ENCODE results near the gene COX4I2.
"Not testable (repeated sequence)": the region's sequence is repeated elsewhere in the genome, so short reads cannot be mapped to it uniquely, and the experiment has no call there.

Gene COX4I2

GRCh38 chr20:31606804-31607639, 30.7 kb upstream of the COX4I2 start:
- in situ Hi-C loops (cut with MboI; ENCODE audit: low sequenced_read_pairs) = no loop called here

DNA sequence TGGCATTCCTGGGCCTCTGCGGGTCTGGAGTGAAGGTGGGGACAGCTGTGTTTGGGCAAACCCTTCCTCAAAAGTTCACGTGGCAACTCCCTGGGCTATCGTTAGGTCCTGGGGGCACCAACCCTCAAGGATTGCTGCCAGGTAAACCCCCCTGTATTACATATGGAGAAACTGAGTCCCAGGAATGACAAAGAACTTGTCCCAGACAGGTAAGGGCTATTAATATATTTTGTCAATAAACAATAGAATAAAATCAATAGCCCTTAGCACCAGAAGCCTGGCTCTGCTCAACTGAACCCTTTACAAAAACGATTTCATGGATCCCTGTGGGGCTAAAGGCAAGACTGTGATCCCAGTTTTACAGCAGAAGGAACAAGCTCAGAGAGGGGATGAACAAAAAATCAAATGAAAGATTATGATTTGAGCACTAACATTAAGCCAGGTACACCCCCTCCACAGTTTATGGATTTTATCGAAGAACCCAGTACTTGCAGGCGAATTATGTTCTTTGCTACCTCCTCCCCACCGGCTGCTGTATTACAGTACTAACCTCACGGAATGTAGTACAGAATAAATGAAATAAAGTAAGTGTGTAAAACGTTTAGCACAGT, 30.0 kb upstream of the COX4I2 start:
- in situ Hi-C loops (cut with MboI; ENCODE audit: low sequenced_read_pairs) = no loop called here

DNA sequence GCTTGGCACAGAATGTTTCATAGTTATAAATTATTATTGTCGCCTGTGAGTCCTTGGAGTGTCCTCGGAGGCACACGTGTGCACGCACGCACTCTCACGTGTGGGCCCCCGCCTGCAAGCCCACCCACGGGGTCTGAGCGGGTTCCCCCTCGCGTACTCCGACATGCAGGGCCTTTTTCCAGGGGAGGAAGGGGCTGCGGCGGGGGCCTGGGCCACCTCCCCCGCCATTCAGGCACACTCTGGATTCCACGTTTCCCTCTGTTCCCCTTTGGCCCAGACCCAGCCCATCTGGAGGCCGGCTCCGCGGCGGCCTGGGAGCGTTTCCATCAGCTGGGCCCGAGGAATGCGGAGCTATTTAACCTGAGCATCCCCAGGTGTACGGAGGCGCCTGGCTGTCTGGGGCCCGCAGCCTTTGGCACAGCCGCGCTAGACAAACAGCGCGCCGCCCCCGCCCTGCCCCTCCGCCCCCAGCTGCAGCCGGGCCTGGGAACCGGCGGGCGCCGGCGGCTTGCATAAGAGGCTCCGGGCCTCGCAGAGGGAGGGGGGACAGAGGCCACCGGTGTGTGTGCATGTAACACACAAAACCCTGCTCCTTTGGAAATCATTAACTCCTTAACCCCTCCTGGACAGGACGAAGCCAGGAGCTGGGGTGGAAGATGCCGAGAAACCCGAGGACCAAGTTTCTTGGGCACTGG, 29.3 kb upstream of the COX4I2 start:
- in situ Hi-C loops (cut with MboI; ENCODE audit: low sequenced_read_pairs) = no loop called here

DNA sequence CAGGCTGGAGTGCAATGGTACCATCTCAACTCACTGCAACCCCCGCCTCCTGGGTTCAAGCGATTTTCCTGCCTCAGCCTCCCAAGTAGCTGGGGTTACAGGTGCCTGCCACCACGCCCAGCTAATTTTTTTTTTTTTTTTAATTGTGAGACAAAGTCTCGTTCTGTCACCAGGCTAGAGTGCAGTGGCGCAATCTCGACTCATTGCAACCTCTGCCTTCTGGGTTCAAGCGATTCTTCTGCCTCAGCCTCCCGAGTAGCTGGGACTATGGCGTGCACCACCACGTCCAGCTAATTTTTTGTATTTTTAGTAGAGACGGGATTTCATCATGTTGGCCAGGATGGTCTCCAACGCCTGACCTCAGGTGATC, 25.5 kb upstream of the COX4I2 start:
- in situ Hi-C loops (cut with MboI; ENCODE audit: low sequenced_read_pairs) = not testable (repeated sequence)

DNA sequence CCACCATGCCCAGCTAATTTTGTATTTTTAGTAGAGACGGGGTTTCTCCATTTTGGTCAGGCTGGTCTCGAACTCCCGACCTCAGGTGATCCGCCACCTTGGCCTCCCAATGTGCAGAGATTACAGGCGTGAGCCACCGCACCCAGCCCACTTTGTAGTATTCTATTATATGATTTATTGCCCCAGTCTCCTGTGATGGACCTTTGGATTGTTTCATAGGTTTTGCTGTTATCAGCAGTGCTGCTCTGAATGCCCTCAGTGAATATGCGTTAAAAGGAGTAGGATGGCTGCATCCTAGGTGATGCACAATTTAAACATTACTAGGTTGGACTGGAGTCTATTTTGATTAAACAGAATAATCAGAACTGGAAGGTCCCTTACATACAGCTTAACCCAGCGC, 22.3 kb upstream of the COX4I2 start:
- in situ Hi-C loops (cut with MboI; ENCODE audit: low sequenced_read_pairs) = no loop called here

GRCh38 chr20:31617432-31618104, 20.1 kb upstream of the COX4I2 start:
- in situ Hi-C loops (cut with MboI; ENCODE audit: low sequenced_read_pairs) = no loop called here

GRCh38 chr20:31620246-31620645, 17.5 kb upstream of the COX4I2 start:
- in situ Hi-C loops (cut with MboI; ENCODE audit: low sequenced_read_pairs) = no loop called here

DNA sequence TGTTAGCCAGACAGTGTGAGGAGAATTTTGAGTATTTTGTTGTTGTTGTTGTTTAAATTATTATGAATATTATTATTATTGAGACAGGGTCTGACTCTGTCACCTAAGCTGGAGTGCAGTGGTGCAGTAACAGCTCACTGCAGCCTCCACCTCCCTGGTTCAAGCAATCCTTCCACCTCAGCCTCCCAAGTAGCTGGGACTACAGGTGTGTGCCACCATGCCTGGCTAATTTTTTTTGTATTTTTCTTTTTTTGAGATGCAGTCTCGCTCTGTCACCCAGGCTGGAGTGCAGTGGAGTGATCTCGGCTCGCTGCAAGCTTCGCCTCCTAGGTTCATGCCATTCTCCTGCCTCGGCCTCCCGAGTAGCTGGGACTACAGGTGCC, 14.6 kb upstream of the COX4I2 start:
- in situ Hi-C loops (cut with MboI; ENCODE audit: low sequenced_read_pairs) = not testable (repeated sequence)

- in situ Hi-C loops (cut with MboI; ENCODE audit: low sequenced_read_pairs) = not testable (repeated sequence)
Measured at GRCh38 chr20:31626534-31626933, 11.2 kb upstream of the COX4I2 start.

DNA sequence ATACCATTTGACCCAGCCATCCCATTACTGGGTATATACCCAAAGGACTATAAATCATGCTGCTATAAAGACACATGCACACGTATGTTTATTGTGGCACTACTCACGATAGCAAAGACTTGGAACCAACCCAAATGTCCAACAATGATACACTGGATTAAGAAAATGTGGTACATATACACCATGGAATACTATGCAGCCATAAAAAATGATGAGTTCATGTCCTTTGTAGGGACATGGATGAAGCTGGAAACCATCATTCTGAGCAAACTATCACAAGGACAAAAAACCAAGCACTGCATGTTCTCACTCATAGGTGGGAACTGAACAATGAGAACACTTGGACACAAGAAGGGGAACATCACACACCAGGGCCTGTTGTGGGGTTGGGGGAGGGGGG, 9.7 kb upstream of the COX4I2 start:
- in situ Hi-C loops (cut with MboI; ENCODE audit: low sequenced_read_pairs) = not testable (repeated sequence)

GRCh38 chr20:31630187-31630790, 7.4 kb upstream of the COX4I2 start:
- in situ Hi-C loops (cut with MboI; ENCODE audit: low sequenced_read_pairs) = no loop called here

DNA sequence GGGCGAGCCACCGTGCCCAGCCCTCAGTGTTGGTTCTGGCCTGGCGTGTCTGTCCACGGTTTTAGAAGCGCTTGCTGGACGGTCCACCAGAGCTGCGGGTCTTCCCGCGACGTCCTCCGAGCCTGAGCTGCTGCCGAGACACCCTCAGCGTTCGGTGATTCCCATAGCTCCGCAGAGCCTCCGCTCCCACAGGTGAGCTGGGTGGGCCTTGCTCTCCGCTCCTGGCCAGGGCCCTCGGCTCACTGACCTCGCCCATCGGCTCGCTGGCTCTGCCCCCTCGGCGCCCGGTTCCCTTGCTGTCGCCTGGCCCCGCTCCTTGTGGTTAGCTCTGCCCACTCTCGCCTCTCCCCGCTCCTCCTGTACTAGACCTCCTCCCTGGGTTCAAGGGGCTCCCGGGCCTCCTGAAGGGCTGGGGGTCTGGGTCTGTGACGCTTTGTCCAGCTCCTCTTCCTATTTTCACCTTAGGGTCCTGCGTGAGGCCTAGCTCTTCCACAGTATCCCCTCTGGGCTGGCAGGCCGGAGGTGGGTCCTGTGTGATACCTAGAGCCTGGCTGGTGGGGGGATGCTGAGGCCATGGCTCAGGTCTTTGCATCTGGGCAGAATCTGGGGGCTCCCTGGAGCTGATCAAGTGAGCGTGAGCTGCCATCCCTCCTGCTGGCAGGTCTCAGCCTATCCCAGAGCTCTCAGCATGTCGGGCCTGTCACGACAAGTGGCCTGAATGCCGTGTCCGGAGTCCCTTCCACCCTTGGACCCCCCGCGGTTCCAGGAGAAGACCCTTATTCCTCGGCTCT, 5.0 kb upstream of the COX4I2 start:
- in situ Hi-C loops (cut with MboI; ENCODE audit: low sequenced_read_pairs) = no loop called here

DNA sequence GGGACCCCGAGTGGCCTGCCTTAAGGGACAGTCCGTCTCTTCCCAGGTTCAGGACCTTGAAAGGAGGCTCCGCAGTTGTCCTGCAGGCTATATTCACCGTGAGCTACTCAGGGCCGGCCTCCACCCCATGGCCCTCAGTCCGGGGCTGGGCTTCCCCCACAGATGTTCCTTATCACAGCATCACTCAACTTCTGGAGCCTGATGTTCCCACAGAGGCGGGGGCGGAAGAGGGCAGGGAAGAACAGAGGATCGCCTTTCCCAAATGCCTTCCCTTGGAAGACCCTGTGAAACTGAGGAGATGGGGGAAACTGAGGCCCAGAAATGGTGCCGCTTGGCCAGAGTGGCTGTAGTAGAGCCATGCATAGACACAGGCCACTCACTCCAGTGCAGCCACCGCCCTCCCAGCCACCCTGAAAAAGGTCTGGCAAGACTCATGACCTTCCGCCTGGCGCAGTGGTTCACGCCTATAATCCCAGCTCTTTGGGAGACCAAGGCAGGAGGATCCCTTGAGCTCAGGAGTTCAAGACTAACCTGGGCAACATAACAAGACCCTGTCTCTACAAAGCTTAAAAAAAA, 4.3 kb upstream of the COX4I2 start:
- in situ Hi-C loops (cut with MboI; ENCODE audit: low sequenced_read_pairs) = no loop called here

DNA sequence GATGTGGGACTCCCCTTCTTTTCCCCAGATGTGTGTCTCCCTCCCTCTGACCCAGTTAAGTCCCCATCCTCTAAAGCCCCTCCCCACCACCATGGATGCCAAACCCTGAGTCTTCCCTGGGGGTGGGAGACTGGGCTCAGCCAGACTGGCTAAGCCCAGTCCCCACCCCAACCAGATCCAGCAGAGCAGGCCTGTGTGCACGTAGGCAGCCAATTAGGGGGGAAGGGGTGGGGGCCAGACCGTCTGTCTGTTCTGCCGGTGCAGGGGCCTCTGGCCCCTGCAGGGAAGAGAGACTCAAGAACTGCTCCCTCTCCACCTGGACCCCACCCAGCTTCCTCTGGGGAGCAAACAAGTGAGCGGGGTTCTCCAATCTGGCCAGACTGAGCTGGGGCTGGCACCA, 605 bp downstream of the COX4I2 start:
- in situ Hi-C loops (cut with MboI; ENCODE audit: low sequenced_read_pairs) = no loop called here

DNA sequence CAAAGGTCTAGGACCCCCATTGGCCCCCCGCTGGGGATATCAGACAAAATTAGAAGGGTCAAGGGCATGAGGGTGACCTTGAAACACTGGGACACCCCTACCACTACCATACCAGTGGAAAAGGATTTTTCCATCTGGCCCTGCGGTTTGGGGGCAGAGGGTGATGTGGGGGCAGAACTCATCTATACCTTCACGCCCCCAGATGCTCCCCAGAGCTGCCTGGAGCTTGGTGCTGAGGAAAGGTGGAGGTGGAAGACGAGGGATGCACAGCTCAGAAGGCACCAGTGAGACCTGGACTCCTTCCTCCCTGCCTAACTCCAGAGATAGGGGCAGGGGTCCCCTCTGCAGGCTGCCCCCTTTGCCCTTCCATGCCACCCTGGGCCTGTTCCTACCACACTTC, 1.1 kb downstream of the COX4I2 start:
- in situ Hi-C loops (cut with MboI; ENCODE audit: low sequenced_read_pairs) = no loop called here

- in situ Hi-C loops (cut with MboI; ENCODE audit: low sequenced_read_pairs) = no loop called here
Measured at GRCh38 chr20:31640259-31640658, 2.5 kb downstream of the COX4I2 start.

DNA sequence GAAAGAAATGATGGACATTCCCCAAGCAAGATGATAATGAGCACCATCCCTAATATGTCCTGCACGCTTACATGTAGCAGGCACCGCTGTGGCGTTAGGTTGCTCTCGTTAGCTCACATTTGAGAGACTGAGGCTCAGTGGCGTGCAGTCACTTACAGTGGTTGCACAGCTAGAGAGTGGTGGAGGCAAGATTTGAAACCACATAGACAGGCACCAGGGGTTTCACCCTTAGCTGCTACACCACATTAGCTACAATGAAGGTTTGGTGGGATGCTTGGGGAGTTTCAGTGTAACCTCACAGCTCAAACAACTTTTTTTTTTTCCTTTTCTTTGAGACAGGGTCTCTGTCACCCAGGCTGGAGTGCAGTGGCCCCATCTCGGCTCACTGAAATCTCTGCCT, 3.7 kb downstream of the COX4I2 start:
- in situ Hi-C loops (cut with MboI; ENCODE audit: low sequenced_read_pairs) = no loop called here

GRCh38 chr20:31642837-31643236, 5.1 kb downstream of the COX4I2 start:
- in situ Hi-C loops (cut with MboI; ENCODE audit: low sequenced_read_pairs) = no loop called here

GRCh38 chr20:31643522-31643921, 5.8 kb downstream of the COX4I2 start:
- in situ Hi-C loops (cut with MboI; ENCODE audit: low sequenced_read_pairs) = no loop called here

DNA sequence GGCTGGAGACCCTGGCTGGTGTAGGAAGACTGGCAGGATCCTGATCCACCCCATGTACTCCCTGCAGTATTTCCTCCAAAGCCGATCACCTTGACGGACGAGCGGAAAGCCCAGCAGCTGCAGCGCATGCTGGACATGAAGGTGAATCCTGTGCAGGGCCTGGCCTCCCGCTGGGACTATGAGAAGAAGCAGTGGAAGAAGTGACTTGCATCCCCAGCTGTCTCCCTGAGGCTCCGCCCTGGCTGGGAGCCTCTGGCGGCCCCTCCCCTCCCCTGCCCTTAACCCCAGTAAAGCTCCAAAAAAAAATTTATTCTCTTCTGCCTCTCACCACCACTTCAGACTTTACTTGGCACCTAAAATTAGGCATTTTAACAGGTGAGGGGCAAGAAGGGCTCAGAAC, 7.0 kb downstream of the COX4I2 start:
- in situ Hi-C loops (cut with MboI; ENCODE audit: low sequenced_read_pairs) = no loop called here

Data from hTERT RPE-1 (cell line).